Neural cell (in vitro differentiated cells): ENCODE results near the gene DPF3. TPM values are rescaled to one million over a fixed set of nuclear protein-coding genes. Genes with fewer than 3 reads are reported as not detected.

Experiments
- H2AFZ ChIP-seq: fragments of 200-600, 300-800 bp; sonication (generic), shearing (Covaris generic); 2 replicates; pipeline ENCODE4 v1.6.0; 2014; ENCODE audit warnings: low read depth, mild to moderate bottlenecking, antibody characterized with exemption, low read length, moderate library complexity
- H3F3A ChIP-seq: fragments of 200-600 bp; shearing (Covaris generic); 2 replicates; pipeline ENCODE4 v1.6.1; 2016; ENCODE audit warnings: mild to moderate bottlenecking, moderate library complexity, mixed read lengths, antibody characterized with exemption, low read length; ENCODE audit not compliant: insufficient read depth, poor library complexity, severe bottlenecking
- H3K27ac ChIP-seq: fragments of 200-600, 300-800 bp; sonication (generic), shearing (Covaris generic); 2 replicates; pipeline ENCODE4 v1.5.1; 2014; ENCODE audit warnings: mild to moderate bottlenecking, low read length, moderate library complexity
- H3K27me3 ChIP-seq: fragments of 300-800, 200-600 bp; sonication (generic), shearing (Covaris generic); 2 replicates; pipeline ENCODE4 v1.6.0; 2014; ENCODE audit warnings: mild to moderate bottlenecking, low read depth, low read length, moderate library complexity; ENCODE audit not compliant: insufficient read depth
- H3K36me3 ChIP-seq: fragments of 300-800, 200-600 bp; sonication (generic), shearing (Covaris generic); 2 replicates; pipeline ENCODE4 v1.5.1; 2014; ENCODE audit warnings: mild to moderate bottlenecking, antibody characterized with exemption, low read length, moderate library complexity; ENCODE audit not compliant: insufficient read depth
- H3K4me2 ChIP-seq: fragments of 300-800, 200-600 bp; sonication (generic), shearing (Covaris generic); 2 replicates; pipeline ENCODE4 v1.6.0; 2014; ENCODE audit warnings: mild to moderate bottlenecking, low read length
- H3K4me3 ChIP-seq: fragments of 300-800, 200-600 bp; sonication (generic), shearing (Covaris generic); 2 replicates; pipeline ENCODE4 v1.5.1; 2014; ENCODE audit warnings: mild to moderate bottlenecking, low read length, moderate library complexity
- H3K79me2 ChIP-seq: fragments of 200-600 bp; shearing (Covaris generic); replicated peaks from 2 replicates; pipeline ENCODE4 v1.6.0; 2014; ENCODE audit warnings: mild to moderate bottlenecking, low read length, moderate library complexity; ENCODE audit not compliant: insufficient read depth
- H3K9ac ChIP-seq: fragments of 300-800, 200-600 bp; sonication (generic), shearing (Covaris generic); 2 replicates; pipeline ENCODE4 v1.6.1; 2016; ENCODE audit warnings: mild to moderate bottlenecking, low read length, mixed read lengths
- H3K9me2 ChIP-seq: fragments of 200-600 bp; shearing (Covaris generic); 2 replicates; pipeline ENCODE4 v1.6.1; 2016; ENCODE audit warnings: mild to moderate bottlenecking, low read length, mixed read lengths; ENCODE audit not compliant: insufficient read depth
- H3K9me3 ChIP-seq: fragments of 200-600, 300-800 bp; sonication (generic), shearing (Covaris generic); 2 replicates; pipeline ENCODE4 v1.6.1; 2016; ENCODE audit warnings: mild to moderate bottlenecking, mixed run types, low read length, moderate library complexity, mixed read lengths
- H4K20me1 ChIP-seq: fragments of 200-600 bp; shearing (Covaris generic); 2 replicates; pipeline ENCODE4 v1.6.1; 2016; ENCODE audit warnings: mild to moderate bottlenecking, mixed run types; ENCODE audit not compliant: insufficient read depth
- CTCF ChIP-seq: fragments of 450-650 bp; IDR thresholded peaks from 2 replicates; pipeline ENCODE4 v1.5.1; 2014; ENCODE audit warnings: antibody characterized with exemption, mild to moderate bottlenecking, moderate library complexity; ENCODE audit not compliant: poor library complexity, severe bottlenecking
- EP300 ChIP-seq: fragments of 450-650 bp; conservative IDR thresholded peaks from 2 replicates; pipeline ENCODE4 v1.6.1; 2014; ENCODE audit warnings: antibody characterized with exemption, mild to moderate bottlenecking, moderate library complexity; ENCODE audit not compliant: poor library complexity, severe bottlenecking
- EZH2 ChIP-seq: fragments of 200-600, 300-800 bp; shearing (Covaris generic), sonication (generic); IDR thresholded peaks from 2 replicates; pipeline ENCODE4 v1.6.1; 2014; ENCODE audit warnings: antibody characterized with exemption, low read length, borderline replicate concordance, mild to moderate bottlenecking; ENCODE audit not compliant: insufficient read depth, poor library complexity, severe bottlenecking
- MXI1 ChIP-seq: fragments of 450-650 bp; conservative IDR thresholded peaks from 2 replicates; pipeline ENCODE4 v1.6.1; 2014; ENCODE audit warnings: antibody characterized with exemption, mild to moderate bottlenecking; ENCODE audit not compliant: poor library complexity, severe bottlenecking
- POLR2AphosphoS5 ChIP-seq: IDR thresholded peaks from 2 replicates; pipeline ENCODE4 v1.6.1; 2012
- RAD21 ChIP-seq: fragments of 450-650 bp; conservative IDR thresholded peaks from 2 replicates; pipeline ENCODE4 v1.6.1; 2014; ENCODE audit warnings: antibody characterized with exemption, mild to moderate bottlenecking, moderate library complexity
- REST ChIP-seq: IDR thresholded peaks from 2 replicates; pipeline ENCODE4 v1.6.1; 2012; ENCODE audit warnings: borderline replicate concordance
- SMC3 ChIP-seq: fragments of 450-650 bp; conservative IDR thresholded peaks from 2 replicates; pipeline ENCODE4 v1.6.1; 2014; ENCODE audit warnings: antibody characterized with exemption, mild to moderate bottlenecking, moderate library complexity; ENCODE audit not compliant: poor library complexity
- TAF1 ChIP-seq: IDR thresholded peaks from 2 replicates; pipeline ENCODE4 v1.6.1; 2012; ENCODE audit warnings: low read depth
- polyA plus RNA-seq: library from polyadenylated mRNA; depleted of rRNA; stranded (reverse); fragments of >200 nt; gene quantifications from 2 replicates; pipeline ENCODE4 v1.2.3, GENCODE V29; 2014

Gene DPF3
- polyA plus RNA-seq, 1 donor from 2014 or later = 2.9 TPM

- Histone ChIP-seq H2AFZ (no peak overlapping the region), H3F3A (no peaks in the 10 kb centered on the region), H3K27me3 (no peaks in the 10 kb centered on the region), H3K36me3 (no peaks in the 10 kb centered on the region), H3K4me2 (no peak overlapping the region), H4K20me1 (no peaks in the 10 kb centered on the region), H3K9me2 (no peaks in the 10 kb centered on the region), H3K27ac (no peak overlapping the region), H3K79me2 (no peaks in the 10 kb centered on the region), H3K4me3 (no peak overlapping the region), H3K9me3 (no peaks in the 10 kb centered on the region), H3K9ac (no peak overlapping the region)
- TF ChIP-seq RAD21 (no peak), CTCF (no peak)
Measured at GRCh38 chr14:72721083-72721482, 172.8 kb downstream of the DPF3 start.

GRCh38 chr14:72717220-72717619 lies 176.7 kb downstream of the DPF3 start:
- Histone ChIP-seq H3K27ac (no peak overlapping the region), H3K4me3 (no peak overlapping the region), H3K36me3 (no peaks in the 10 kb centered on the region), H3K27me3 (no peaks in the 10 kb centered on the region), H3K79me2 (no peaks in the 10 kb centered on the region), H3K4me2 (no peak overlapping the region), H3F3A (no peaks in the 10 kb centered on the region), H3K9ac (no peak overlapping the region), H4K20me1 (no peaks in the 10 kb centered on the region), H2AFZ (no peak overlapping the region), H3K9me3 (no peaks in the 10 kb centered on the region), H3K9me2 (no peaks in the 10 kb centered on the region)
- TF ChIP-seq EZH2 = no peak
- TF ChIP-seq EP300 = no peak
- TF ChIP-seq REST = no peak
- TF ChIP-seq RAD21 = no peak
- no peak for TF ChIP-seq POLR2AphosphoS5
- no peak for TF ChIP-seq CTCF
- no peak for TF ChIP-seq TAF1
- no peak for TF ChIP-seq SMC3
- TF ChIP-seq MXI1 = no peak
